Measurements from ENCODE around the gene TDRD10.

The TDRD10 gene

GRCh38 chr1:154579374-154579773 is 77.4 kb downstream of the TDRD10 start:
- TF ChIP-seq CREB5 (CRISPR knock-in tag; IDR thresholded peaks at IDR 0.05; ENCODE audit: low read depth) (no peak), ESRRG (CRISPR knock-in tag; IDR thresholded peaks at IDR 0.05) (no peak), ZC3H10 (CRISPR knock-in tag; IDR thresholded peaks at IDR 0.05) (no peak), RARB (CRISPR knock-in tag; IDR thresholded peaks at IDR 0.05) (no peak), ZNF70 (CRISPR knock-in tag; IDR thresholded peaks at IDR 0.05) (no peak), OSR1 (CRISPR knock-in tag; IDR thresholded peaks at IDR 0.05) (no peak), PPARA (CRISPR knock-in tag; IDR thresholded peaks at IDR 0.05; ENCODE audit: borderline replicate concordance) (no peak), ZNF8 (CRISPR knock-in tag; IDR thresholded peaks at IDR 0.05) (no peak), CSRNP3 (CRISPR knock-in tag; IDR thresholded peaks at IDR 0.05) (no peak)
- ATAC-seq = no peak

- no peak for TF ChIP-seq RARB (CRISPR knock-in tag; IDR thresholded peaks at IDR 0.05)
- TF ChIP-seq OSR1 (CRISPR knock-in tag; IDR thresholded peaks at IDR 0.05) = no peak
- no peak for TF ChIP-seq GLIS3 (CRISPR knock-in tag; IDR thresholded peaks at IDR 0.05)
- TF ChIP-seq BACH2 (CRISPR knock-in tag; IDR thresholded peaks at IDR 0.05; ENCODE audit: borderline replicate concordance) = no peak
- no peak for TF ChIP-seq ZFP30 (CRISPR knock-in tag; IDR thresholded peaks at IDR 0.05)
- TF ChIP-seq CSDC2 (CRISPR knock-in tag; IDR thresholded peaks at IDR 0.05) = no peak
- no peak for TF ChIP-seq TCF4 (CRISPR knock-in tag; IDR thresholded peaks at IDR 0.05; ENCODE audit: borderline replicate concordance)
- TF ChIP-seq TSHZ2 (CRISPR knock-in tag; IDR thresholded peaks at IDR 0.05) = no peak
- TF ChIP-seq SNAI2 (CRISPR knock-in tag; IDR thresholded peaks at IDR 0.05) = no peak
- no peak for TF ChIP-seq ZNF70 (CRISPR knock-in tag; IDR thresholded peaks at IDR 0.05)
- no peak for TF ChIP-seq PATZ1 (CRISPR knock-in tag; IDR thresholded peaks at IDR 0.05; ENCODE audit: borderline replicate concordance)
- no peak for TF ChIP-seq ISL1 (CRISPR knock-in tag; IDR thresholded peaks at IDR 0.05)
- ATAC-seq = no peak
Measured at GRCh38 chr1:154581766-154582165, 79.7 kb downstream of the TDRD10 start.

GRCh38 chr1:154582885-154583284 is 80.9 kb downstream of the TDRD10 start:
- TF ChIP-seq PPARA (CRISPR knock-in tag; IDR thresholded peaks at IDR 0.05; ENCODE audit: borderline replicate concordance) = no peak
- no peak for ATAC-seq

- no peak for ATAC-seq
- TF ChIP-seq BACH2 (CRISPR knock-in tag; IDR thresholded peaks at IDR 0.05; ENCODE audit: borderline replicate concordance) (no peak), ZC3H10 (CRISPR knock-in tag; IDR thresholded peaks at IDR 0.05) (no peak), ZNF565 (CRISPR knock-in tag; conservative IDR thresholded peaks at IDR 0.05; ENCODE audit: low read depth) (no peak), ESRRG (CRISPR knock-in tag; IDR thresholded peaks at IDR 0.05) (no peak), CREB5 (CRISPR knock-in tag; IDR thresholded peaks at IDR 0.05; ENCODE audit: low read depth) (no peak), ZFP3 (CRISPR knock-in tag; IDR thresholded peaks at IDR 0.05) (no peak), PPARA (CRISPR knock-in tag; IDR thresholded peaks at IDR 0.05; ENCODE audit: borderline replicate concordance) (no peak), RARB (CRISPR knock-in tag; IDR thresholded peaks at IDR 0.05) (no peak), PATZ1 (CRISPR knock-in tag; IDR thresholded peaks at IDR 0.05; ENCODE audit: borderline replicate concordance) (no peak), CSRNP3 (CRISPR knock-in tag; IDR thresholded peaks at IDR 0.05) (no peak), POU6F1 (CRISPR knock-in tag; IDR thresholded peaks at IDR 0.05; ENCODE audit: borderline replicate concordance, low read depth) (no peak)
Measured at GRCh38 chr1:154583773-154584172, 81.8 kb downstream of the TDRD10 start.

All from SK-N-SH treated with all-trans-retinoic acid at 6 μM for 48 hours (cell line).